OCI-LY3 (cell line): ENCODE data around the gene RNF166.

Experiments used
- CTCF ChIP-seq: fragments of 200-600, 300-600 bp; sonication (generic); IDR thresholded peaks from 2 replicates; pipeline ENCODE4 v1.5.1; 2014; ENCODE audit warnings: antibody characterized with exemption, low read length, low read depth
- EZH2phosphoT487 ChIP-seq: fragments of 200-600 bp; shearing (Covaris generic); IDR thresholded peaks from 2 replicates; pipeline ENCODE4 v1.6.1; 2018; ENCODE audit warnings: antibody characterized with exemption, mixed run types, low read depth

- no peak for TF ChIP-seq CTCF
- no peak for TF ChIP-seq EZH2phosphoT487
These were observed 44.6 kb upstream of the RNF166 start for GRCh38 chr16:88750854-88751253.
